PC-3 (cell line): ENCODE measurements around the gene MED28.
"Not testable (repeated sequence)": the region's sequence is repeated elsewhere in the genome, so short reads cannot be mapped to it uniquely, and the experiment has no call there.

Experiments used
- EZH2 ChIP-seq: fragments of 300-600 bp; sonication (generic); IDR thresholded peaks from one replicate; pipeline ENCODE4 v1.6.1; 2017; ENCODE audit warnings: antibody characterized with exemption, mild to moderate bottlenecking, low read length; ENCODE audit not compliant: unreplicated experiment
- EZH2phosphoT487 ChIP-seq: fragments of 300-600 bp; sonication (generic); IDR thresholded peaks from 2 replicates; pipeline ENCODE4 v1.6.1; 2018; ENCODE audit warnings: mild to moderate bottlenecking, antibody characterized with exemption, low read length, borderline replicate concordance
- TF ChIP-seq, protein P1 (sequence below): fragments of 300-600 bp; sonication (generic); conservative IDR thresholded peaks from 2 replicates; pipeline ENCODE4 v1.5.1; 2017; ENCODE audit warnings: antibody characterized with exemption, low read depth, mild to moderate bottlenecking, low read length

GRCh38 chr4:17659196-17659595 lies 44.8 kb downstream of the MED28 start:
- not testable (repeated sequence) for TF ChIP-seq EZH2phosphoT487, EZH2
- TF ChIP-seq, protein P1, sequence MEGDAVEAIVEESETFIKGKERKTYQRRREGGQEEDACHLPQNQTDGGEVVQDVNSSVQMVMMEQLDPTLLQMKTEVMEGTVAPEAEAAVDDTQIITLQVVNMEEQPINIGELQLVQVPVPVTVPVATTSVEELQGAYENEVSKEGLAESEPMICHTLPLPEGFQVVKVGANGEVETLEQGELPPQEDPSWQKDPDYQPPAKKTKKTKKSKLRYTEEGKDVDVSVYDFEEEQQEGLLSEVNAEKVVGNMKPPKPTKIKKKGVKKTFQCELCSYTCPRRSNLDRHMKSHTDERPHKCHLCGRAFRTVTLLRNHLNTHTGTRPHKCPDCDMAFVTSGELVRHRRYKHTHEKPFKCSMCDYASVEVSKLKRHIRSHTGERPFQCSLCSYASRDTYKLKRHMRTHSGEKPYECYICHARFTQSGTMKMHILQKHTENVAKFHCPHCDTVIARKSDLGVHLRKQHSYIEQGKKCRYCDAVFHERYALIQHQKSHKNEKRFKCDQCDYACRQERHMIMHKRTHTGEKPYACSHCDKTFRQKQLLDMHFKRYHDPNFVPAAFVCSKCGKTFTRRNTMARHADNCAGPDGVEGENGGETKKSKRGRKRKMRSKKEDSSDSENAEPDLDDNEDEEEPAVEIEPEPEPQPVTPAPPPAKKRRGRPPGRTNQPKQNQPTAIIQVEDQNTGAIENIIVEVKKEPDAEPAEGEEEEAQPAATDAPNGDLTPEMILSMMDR, result not testable (repeated sequence)
